ENCODE measurements around the gene C1QTNF6. TPM values are rescaled to one million over a fixed set of nuclear protein-coding genes. Genes with fewer than 3 reads are reported as not detected.

Gene C1QTNF6
- total RNA-seq, 1 donor from 2014 or later = 23.2 TPM

- Mint-ChIP-seq H3K9me3 (no peaks in the 10 kb centered on the region), H3K27me3 (peaks cover 15% of the 10 kb centered on the region), H3K4me3 (no peak overlapping the region), H3K36me3 (no peaks in the 10 kb centered on the region), H3K27ac (peak overlapping the region; percentile 12), H3K4me1 (ENCODE audit: unreplicated experiment) (peaks cover 22% of the 10 kb centered on the region)
- DNase-seq (ENCODE audit: extremely low spot score, unreplicated experiment) = no peak
- no peak for TF ChIP-seq CTCF (conservative IDR thresholded peaks at IDR 0.05)
Observed at GRCh38 chr22:37213941-37214730, 26.1 kb upstream of the C1QTNF6 start.

- Mint-ChIP-seq H3K27ac (no peak overlapping the region), H3K27me3 (peaks cover 10% of the 10 kb centered on the region), H3K4me3 (no peak overlapping the region)
Observed at GRCh38 chr22:37213218-37213855, 25.3 kb upstream of the C1QTNF6 start.

GRCh38 chr22:37212174-37212906 is 24.3 kb upstream of the C1QTNF6 start, which contains the start of gene SSTR3:
Gene SSTR3, minus strand, starts transcription at chr22:37212477. Its CDS starts 4,674 bp downstream, at chr22:37207803.
- DNase-seq (ENCODE audit: extremely low spot score, unreplicated experiment) = no peak
- no peak for TF ChIP-seq CTCF (conservative IDR thresholded peaks at IDR 0.05)
- Mint-ChIP-seq H3K4me3 (peak within 1 kb of the TSS; percentile 71), H3K36me3 (no peaks in the 10 kb centered on the region), H3K4me1 (ENCODE audit: unreplicated experiment) (peaks cover 22% of the 10 kb centered on the region), H3K9me3 (no peaks in the 10 kb centered on the region), H3K27ac (no peak within 1 kb of the TSS), H3K27me3 (peaks cover 6% of the 10 kb centered on the region)

More at GRCh38 chr22:37213218-37213855, 25.3 kb upstream of the C1QTNF6 start:
- DNase-seq (ENCODE audit: extremely low spot score, unreplicated experiment) = no peak
- TF ChIP-seq CTCF (conservative IDR thresholded peaks at IDR 0.05) = no peak
- peaks cover 22% of the 10 kb centered on the region for H3K4me1 Mint-ChIP-seq (ENCODE audit: unreplicated experiment)
- H3K9me3 Mint-ChIP-seq = no peaks in the 10 kb centered on the region
- no peaks in the 10 kb centered on the region for H3K36me3 Mint-ChIP-seq

GRCh38 chr22:37211866-37212173 is 23.8 kb upstream of the C1QTNF6 start:
- no peaks in the 10 kb centered on the region for H3K36me3 Mint-ChIP-seq
- DNase-seq (ENCODE audit: extremely low spot score, unreplicated experiment) = no peak
- H3K9me3 Mint-ChIP-seq = no peaks in the 10 kb centered on the region
- peak overlapping the region; percentile 71 for H3K4me3 Mint-ChIP-seq
- no peak for TF ChIP-seq CTCF (conservative IDR thresholded peaks at IDR 0.05)
- H3K27ac Mint-ChIP-seq = no peak overlapping the region
- peaks cover 6% of the 10 kb centered on the region for H3K27me3 Mint-ChIP-seq
- H3K4me1 Mint-ChIP-seq (ENCODE audit: unreplicated experiment) = peaks cover 22% of the 10 kb centered on the region

GRCh38 chr22:37211075-37211865 is 23.2 kb upstream of the C1QTNF6 start:
- TF ChIP-seq CTCF (conservative IDR thresholded peaks at IDR 0.05) = no peak
- Mint-ChIP-seq H3K4me3 (no peak overlapping the region), H3K9me3 (no peaks in the 10 kb centered on the region), H3K4me1 (ENCODE audit: unreplicated experiment) (peaks cover 22% of the 10 kb centered on the region), H3K36me3 (no peaks in the 10 kb centered on the region), H3K27me3 (peaks cover 6% of the 10 kb centered on the region), H3K27ac (no peak overlapping the region)
- no peak for DNase-seq (ENCODE audit: extremely low spot score, unreplicated experiment)

All from type B pancreatic cell (in vitro differentiated cells).